Panc1 (cell line): ENCODE results near the gene COL4A4.

ENCODE experiments used
- POLR2AphosphoS5 ChIP-seq: IDR thresholded peaks from 2 replicates; pipeline ENCODE4 v1.6.1; 2012; ENCODE audit warnings: mild to moderate bottlenecking, low read depth, low read length, moderate library complexity
- TCF7L2 ChIP-seq: IDR thresholded peaks from 2 replicates; pipeline ENCODE4 v1.6.1; 2011; ENCODE audit warnings: mild to moderate bottlenecking, low read depth, low read length, inconsistent platforms
- TF ChIP-seq, protein P1 (sequence below): fragments of 450-650 bp; IDR thresholded peaks from 2 replicates; pipeline ENCODE4 v1.5.1; 2017; ENCODE audit warnings: mild to moderate bottlenecking
- TF ChIP-seq, protein P2 (sequence below), 2 experiments: IDR thresholded peaks; 2 replicates each; pipeline ENCODE4 v1.6.1; 2011 to 2012; ENCODE audit warnings: low read depth in 2 of 2, control low read depth in 1 of 2, low read length in 1 of 2, mild to moderate bottlenecking in 1 of 2, moderate library complexity in 1 of 2; ENCODE audit not compliant: insufficient read depth in 1 of 2

DNA sequence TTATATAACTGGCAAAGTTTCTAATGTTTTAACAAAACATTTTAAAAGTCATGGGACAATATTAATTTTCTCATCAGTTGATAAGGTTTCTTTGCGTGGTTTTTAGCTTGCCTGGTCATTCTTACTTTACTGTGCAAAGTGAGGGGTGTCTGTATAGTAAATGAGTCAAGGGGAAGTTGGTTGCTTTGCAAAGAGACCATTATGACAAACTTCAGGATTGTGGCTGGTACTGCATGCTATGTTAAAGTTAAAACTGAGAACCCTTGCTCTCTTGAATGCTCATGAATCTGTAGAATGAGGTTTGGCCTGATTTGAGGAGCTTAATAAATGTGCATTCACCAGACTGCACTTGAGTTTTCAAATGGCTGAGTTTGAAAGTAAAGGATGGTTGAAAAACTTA lies 47.0 kb downstream of the COL4A4 start:
- TF ChIP-seq, protein P1, sequence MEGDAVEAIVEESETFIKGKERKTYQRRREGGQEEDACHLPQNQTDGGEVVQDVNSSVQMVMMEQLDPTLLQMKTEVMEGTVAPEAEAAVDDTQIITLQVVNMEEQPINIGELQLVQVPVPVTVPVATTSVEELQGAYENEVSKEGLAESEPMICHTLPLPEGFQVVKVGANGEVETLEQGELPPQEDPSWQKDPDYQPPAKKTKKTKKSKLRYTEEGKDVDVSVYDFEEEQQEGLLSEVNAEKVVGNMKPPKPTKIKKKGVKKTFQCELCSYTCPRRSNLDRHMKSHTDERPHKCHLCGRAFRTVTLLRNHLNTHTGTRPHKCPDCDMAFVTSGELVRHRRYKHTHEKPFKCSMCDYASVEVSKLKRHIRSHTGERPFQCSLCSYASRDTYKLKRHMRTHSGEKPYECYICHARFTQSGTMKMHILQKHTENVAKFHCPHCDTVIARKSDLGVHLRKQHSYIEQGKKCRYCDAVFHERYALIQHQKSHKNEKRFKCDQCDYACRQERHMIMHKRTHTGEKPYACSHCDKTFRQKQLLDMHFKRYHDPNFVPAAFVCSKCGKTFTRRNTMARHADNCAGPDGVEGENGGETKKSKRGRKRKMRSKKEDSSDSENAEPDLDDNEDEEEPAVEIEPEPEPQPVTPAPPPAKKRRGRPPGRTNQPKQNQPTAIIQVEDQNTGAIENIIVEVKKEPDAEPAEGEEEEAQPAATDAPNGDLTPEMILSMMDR = no peak
- TF ChIP-seq POLR2AphosphoS5 (no peak), TCF7L2 (no peak)
- TF ChIP-seq, protein P2, sequence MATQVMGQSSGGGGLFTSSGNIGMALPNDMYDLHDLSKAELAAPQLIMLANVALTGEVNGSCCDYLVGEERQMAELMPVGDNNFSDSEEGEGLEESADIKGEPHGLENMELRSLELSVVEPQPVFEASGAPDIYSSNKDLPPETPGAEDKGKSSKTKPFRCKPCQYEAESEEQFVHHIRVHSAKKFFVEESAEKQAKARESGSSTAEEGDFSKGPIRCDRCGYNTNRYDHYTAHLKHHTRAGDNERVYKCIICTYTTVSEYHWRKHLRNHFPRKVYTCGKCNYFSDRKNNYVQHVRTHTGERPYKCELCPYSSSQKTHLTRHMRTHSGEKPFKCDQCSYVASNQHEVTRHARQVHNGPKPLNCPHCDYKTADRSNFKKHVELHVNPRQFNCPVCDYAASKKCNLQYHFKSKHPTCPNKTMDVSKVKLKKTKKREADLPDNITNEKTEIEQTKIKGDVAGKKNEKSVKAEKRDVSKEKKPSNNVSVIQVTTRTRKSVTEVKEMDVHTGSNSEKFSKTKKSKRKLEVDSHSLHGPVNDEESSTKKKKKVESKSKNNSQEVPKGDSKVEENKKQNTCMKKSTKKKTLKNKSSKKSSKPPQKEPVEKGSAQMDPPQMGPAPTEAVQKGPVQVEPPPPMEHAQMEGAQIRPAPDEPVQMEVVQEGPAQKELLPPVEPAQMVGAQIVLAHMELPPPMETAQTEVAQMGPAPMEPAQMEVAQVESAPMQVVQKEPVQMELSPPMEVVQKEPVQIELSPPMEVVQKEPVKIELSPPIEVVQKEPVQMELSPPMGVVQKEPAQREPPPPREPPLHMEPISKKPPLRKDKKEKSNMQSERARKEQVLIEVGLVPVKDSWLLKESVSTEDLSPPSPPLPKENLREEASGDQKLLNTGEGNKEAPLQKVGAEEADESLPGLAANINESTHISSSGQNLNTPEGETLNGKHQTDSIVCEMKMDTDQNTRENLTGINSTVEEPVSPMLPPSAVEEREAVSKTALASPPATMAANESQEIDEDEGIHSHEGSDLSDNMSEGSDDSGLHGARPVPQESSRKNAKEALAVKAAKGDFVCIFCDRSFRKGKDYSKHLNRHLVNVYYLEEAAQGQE (IDR thresholded peaks at IDR 0.05; ENCODE audit: insufficient read depth in 1 of 2, low read depth in 2 of 2, low read length in 1 of 2) = no peak
